Mucosa of gallbladder (tissue), 1 donor: ENCODE data around the gene GINS3. TPM values are rescaled to one million over a fixed set of nuclear protein-coding genes. Genes with fewer than 3 reads are reported as not detected.

Experiments used
- DNase-seq: peaks from one replicate; pipeline ENCODE4 v3.0.0-alpha.2; 2020; ENCODE audit warnings: low spot score
- total RNA-seq: library from RNA; stranded (reverse); gene quantifications from one replicate; pipeline ENCODE4 v1.2.1, GENCODE V29; 2021
- donor health status: DM: no; HTN: no; CAD: no.

The GINS3 gene
- 2.7 TPM for total RNA-seq

- peak; percentile 92 for DNase-seq
Measured at GRCh38 chr16:58392215-58393137, at the start of gene GINS3. Gene GINS3, plus strand, starts transcription at chr16:58392471. Its CDS starts 131 bp downstream, at chr16:58392602.

DNA sequence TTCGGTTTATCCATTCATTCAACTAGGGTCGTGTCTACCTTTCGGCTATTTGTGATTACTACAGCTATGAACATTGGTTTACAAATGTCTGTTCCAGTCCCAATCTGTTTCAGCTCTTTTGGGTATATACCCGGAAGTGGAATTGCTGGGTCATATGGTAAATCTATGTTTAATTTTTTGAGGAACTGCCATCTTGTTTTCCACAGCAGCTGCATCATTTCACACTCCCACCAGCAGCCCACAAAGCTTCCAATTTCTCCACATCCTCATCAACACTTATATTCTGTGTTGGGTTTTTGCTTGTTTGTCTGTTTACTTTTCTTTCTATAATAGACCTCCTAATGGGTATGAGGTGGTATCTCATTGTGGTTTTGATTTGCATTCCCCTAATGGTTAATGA, 48.7 kb upstream of the GINS3 start:
- DNase-seq: no peak

DNA sequence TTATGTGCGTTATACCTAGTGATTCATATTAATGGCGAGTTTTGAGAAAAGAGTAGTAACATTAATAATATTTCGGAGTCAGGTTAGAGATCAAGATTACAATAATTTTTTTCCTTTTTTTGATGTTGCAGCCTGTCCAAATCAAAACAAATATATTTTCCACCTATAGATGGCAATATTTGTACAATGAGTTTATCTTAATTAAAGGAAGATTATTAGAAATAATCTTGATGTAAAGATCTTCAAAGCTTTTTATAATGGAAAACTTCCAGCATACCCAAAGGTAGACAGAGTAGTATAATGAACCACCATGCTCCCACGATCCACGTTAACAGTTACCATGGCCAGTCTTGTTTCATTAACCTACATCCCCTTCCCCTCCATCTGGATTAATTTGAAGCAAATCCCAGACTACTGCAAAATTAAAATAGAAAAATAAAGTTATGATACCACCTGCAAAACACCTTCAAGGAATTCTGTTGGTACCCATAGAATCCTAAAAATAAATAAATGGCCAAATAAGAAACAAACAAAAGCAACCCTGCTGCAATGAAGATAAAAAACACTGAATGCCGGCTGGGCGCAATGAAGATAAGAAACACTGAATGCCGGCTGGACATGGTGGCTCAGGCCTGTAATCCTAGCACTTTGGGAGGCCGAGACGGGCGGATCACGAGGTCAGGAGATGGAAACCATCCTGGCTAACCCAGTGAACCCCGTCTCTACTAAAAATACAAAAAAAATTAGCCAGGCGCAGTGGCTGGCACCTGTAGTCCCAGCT, 46.5 kb upstream of the GINS3 start:
- DNase-seq: no peak

GRCh38 chr16:58346831-58347371, 45.4 kb upstream of the GINS3 start:
- no peak for DNase-seq

DNA sequence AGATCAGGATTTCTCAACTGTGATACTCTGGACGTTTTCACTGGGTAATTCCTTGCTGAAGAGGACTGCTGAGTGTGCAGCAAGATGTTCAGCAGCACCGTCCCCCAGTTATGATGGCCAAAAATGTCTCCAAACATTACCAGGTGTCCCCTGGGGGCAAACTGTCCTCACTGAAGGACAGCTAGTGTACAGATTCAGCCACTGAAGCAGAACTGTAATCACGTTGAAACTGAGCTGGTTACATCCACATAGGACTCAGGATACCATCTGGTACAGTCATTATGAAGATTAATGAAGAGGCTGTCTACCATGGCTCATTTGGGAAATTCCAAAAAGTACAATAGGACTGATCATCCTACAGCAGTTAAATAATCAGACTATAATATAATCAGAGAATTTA, 43.3 kb upstream of the GINS3 start:
- DNase-seq: no peak

DNA sequence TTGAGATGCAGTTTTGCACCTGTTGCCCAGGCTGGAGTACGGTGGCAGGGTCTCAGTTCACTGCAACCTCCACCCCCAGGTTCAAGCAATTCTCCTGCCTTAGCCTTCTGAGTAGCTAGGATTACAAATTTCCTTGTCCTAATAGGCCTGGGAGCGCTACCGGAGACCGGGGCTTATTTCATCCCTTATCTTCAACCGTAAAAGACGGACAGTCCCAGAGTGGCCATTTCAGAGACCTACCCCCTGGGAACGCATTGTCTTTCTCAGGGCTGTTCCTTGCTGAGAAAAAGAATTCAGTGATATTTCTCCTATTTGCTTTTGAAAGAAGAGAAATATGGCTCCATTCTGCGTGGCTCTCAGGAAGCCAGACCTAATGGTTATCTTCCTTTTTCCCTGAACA, 39.6 kb upstream of the GINS3 start:
- no peak for DNase-seq

DNA sequence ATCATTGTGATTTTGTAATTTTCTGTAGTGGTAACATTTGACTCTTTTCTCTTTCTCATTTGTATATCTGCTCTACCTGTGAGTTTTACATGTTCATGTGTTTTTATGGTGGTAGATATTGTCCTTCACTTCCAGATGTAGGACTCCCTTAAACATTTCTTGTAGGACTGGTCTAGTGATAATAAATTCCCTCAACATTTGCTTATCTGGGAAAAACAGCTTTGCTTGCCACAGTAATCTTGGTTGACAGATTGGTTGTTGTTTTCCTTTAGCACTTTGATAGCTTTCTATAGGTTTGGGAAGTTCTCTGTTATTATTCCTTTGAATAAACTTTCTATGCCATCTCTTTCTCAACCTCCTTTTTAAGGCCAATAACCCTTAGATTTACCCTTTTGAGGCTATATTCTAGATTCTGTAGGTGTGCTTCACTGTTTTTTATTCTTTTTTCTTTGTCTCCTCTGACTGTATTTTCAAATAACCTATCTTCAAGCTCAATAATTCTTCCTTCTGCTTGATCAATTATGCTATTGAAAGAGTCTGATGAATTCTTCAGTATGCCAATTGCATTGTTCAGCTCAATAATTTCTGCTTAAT, 32.1 kb upstream of the GINS3 start:
- no peak for DNase-seq

GRCh38 chr16:58361726-58362125, 30.5 kb upstream of the GINS3 start:
- no peak for DNase-seq

DNA sequence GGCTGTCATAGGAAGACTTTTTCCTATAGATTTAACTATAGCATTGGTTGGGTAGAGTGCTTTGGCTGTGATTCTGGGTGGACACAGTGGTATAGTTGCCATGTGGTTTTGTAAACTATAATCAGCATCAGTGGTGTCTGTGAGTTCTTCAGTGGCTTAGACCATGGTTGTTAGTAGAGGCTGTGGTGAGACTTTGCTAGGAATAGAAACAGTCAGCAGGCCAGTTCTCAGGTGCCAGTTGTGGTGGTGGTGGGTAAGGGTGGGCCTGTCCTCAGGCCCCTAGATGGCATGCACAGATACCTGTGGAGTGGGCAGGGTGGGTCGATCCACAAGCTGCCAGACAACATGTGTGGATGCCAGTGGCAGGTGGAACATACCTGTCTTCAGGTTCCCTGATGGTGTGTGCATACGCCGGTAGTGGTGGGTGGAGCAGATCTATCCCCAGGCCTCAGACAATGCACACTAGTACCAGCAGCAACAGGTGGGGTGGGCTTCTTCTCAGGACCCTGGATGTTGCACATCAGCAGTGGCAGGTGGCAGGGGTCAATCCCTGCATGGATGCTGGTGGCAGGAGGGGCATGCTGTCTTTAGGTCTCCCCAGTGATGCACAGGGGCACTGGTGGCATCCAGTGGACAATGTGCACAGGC, 28.4 kb upstream of the GINS3 start:
- DNase-seq: no peak

GRCh38 chr16:58365623-58366022, 26.6 kb upstream of the GINS3 start:
- DNase-seq: no peak

DNA sequence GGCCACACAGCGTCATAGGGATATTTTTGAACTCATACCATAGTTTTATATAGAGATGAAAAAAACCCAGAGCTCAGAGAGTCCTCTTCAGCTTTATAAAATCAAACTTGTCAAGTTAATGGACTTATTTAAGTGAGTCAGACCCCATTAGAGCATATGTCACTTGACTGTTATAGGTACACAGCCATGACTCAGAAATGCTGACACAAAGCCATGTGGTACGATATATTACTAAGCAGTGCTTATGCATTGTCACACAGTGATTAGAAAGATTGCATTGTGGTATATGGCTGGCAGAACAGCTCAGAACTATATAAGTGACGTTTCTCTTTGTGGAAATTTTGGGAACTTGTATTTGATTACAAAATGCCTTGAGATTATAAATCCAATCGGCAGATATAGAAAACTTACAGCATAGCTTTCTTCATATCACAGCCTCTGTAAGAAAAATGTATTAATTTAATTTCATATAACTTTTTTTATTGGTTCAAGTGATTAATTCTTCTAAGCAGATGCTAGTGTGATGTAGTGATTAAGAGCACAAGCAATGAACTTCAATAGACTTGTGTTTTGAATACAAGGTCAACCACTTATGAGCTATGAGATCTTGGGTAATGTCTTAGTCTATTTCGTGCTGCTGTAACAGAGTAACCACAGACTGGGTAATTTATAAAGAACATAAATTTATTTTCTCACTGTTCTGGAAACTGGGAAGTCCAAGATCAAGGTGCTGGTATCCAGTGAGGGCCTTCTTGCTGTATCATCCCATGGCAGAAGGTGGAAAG, 25.8 kb upstream of the GINS3 start:
- no peak for DNase-seq

DNA sequence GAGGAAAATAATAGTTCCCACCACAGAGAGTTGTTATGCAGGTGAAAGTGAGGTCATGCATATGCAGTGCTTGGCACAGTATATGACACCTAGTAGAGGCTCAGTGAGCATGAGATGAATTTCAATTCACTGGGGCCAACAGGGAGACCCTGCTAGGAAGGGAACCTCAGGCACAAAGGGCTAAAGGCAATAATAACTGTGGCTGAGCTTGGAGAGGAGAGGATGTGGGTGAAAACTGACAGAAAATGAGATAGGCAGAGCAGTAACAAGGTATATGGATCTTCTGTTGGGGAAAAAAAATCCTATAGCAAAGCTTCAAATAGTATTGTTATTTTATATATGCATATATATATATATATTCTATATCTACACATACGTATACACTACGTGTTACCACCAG, 25.0 kb upstream of the GINS3 start:
- no peak for DNase-seq

DNA sequence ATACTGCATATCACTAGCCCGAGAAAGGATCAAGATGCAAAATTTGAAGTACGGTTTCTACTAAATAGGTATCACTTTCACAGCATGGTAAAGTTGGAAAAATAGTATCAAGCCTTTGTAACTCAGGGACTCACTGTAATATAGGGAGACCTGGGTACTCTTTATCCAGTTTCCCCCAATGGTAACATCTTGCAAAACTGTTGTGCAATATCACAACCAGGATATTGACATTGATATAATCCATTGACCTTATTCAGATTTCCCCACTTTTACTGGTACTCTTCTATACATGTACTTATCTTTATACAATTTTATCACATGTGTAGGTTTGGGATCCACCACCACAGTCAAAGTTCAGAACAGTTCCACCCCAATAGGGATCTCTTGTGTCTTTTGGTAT, 20.4 kb upstream of the GINS3 start:
- DNase-seq: no peak

DNA sequence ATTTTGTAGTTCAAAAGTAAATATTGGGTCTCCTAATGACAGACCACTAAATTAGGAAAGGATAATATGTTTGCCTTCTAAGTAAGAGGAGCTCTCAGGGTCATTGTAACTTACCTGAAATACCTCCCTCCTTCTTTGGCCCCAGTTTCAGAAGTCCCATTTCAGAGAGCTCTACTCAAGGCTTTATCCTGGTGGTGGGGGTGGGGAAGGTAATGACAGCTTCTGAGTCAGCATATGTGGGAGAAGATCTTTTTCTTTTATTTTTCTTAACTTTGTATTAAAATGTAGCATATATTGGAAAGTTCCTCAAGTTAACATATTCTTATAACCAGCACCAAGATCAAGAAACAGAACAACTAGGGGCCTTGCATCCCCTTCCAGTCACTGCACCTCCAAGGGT, 16.9 kb upstream of the GINS3 start:
- no peak for DNase-seq

- no peak for DNase-seq
Measured at GRCh38 chr16:58377932-58378331, 14.3 kb upstream of the GINS3 start.

DNA sequence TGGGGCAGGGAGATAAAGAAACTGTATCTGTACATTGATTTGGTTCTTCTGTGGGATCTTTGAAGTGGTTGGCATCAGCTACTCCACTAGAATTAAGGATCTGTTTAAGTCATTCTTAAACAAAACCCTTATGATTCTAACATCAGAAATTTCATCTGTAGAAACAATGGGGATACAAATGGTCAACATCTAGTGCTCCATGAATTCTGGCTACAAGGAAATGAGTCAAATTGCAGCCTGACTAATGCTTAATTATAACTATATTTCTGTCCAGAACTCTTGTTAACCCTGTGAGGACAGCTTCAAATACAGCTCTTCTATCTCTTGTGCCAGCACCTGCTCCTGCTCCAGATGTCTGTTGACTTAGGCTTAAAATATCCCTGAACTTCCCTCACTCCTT, 13.9 kb upstream of the GINS3 start:
- no peak for DNase-seq

DNA sequence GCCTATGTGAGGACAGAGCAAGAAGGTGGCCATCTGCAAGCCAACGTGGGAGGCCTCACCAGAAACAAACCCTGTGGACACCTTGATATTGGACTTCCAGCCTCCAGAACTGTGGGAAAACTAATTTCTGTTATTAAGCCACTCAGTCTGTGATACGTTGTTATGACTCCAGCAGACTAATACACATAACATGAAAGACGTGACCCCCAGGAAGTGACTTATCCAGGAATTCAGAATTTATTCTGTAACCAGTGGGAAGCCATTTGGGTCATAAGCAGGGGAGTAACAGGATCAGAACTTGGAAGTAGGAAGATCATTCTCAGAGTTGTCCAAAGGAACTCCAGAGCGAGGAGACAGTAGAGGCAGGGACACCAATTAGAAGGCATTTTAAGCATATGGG, 12.5 kb upstream of the GINS3 start:
- no peak for DNase-seq

- no peak for DNase-seq
Measured at GRCh38 chr16:58381661-58382060, 10.6 kb upstream of the GINS3 start.

GRCh38 chr16:58384437-58385055, 7.7 kb upstream of the GINS3 start:
- DNase-seq: no peak

DNA sequence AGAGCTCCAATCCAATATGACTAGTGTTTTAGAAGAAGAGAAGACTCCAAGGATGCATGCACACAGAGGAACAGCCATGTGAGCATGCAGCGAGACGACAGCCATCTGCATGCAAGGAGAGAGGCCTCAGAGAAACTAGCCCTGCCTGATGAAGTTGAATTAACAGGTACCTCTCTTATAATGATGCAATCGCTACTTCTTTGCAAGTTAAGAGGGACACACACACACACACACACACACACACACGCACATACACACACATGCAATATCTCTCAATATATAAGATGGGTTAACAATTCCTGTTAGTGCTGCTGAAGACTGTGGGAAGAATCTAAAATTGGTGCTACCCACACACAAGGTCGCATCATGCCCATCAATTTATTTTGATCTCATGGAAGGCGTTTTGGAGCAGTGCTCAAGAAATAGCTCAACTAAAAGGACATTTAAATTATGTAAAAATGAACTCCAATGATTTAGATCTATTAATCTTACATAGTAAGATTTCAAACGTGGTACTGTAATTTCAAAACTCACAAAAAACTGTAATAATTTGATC, 7.0 kb upstream of the GINS3 start:
- DNase-seq: no peak
